Osteoblast (primary cell): Measurements from ENCODE around the gene NAPG. TPM values are rescaled to one million over a fixed set of nuclear protein-coding genes. Genes with fewer than 3 reads are reported as not detected.
"Not testable (repeated sequence)": the region's sequence is repeated elsewhere in the genome, so short reads cannot be mapped to it uniquely, and the experiment has no call there.

ENCODE experiments used
- DNase-seq: peaks from one replicate; pipeline ENCODE4 v3.0.0; 2011; ENCODE audit warnings: low spot score, mixed read lengths; ENCODE audit not compliant: insufficient read length; ENCODE audit errors: missing footprints
- H2AFZ ChIP-seq: 2 replicates; pipeline ENCODE4 v1.6.0; 2011; ENCODE audit warnings: mild to moderate bottlenecking, low read length
- H3K27ac ChIP-seq: 2 replicates; pipeline ENCODE4 v1.5.1; 2011; ENCODE audit warnings: mild to moderate bottlenecking, low read depth, low read length, moderate library complexity
- H3K27me3 ChIP-seq: 2 replicates; pipeline ENCODE4 v1.6.0; 2012; ENCODE audit warnings: mild to moderate bottlenecking, control low read depth, inconsistent platforms, low read length, moderate library complexity; ENCODE audit not compliant: insufficient read depth
- H3K36me3 ChIP-seq: 2 replicates; pipeline ENCODE4 v1.5.1; 2011; ENCODE audit warnings: mild to moderate bottlenecking, low read length, control low read depth, moderate library complexity; ENCODE audit not compliant: insufficient read depth
- H3K4me1 ChIP-seq: 2 replicates; pipeline ENCODE4 v1.5.1; 2011; ENCODE audit warnings: mild to moderate bottlenecking, low read length, control low read depth, moderate library complexity; ENCODE audit not compliant: insufficient read depth
- H3K4me2 ChIP-seq: 2 replicates; pipeline ENCODE4 v1.6.0; 2011; ENCODE audit warnings: mild to moderate bottlenecking, low read length; ENCODE audit not compliant: insufficient read depth
- H3K4me3 ChIP-seq: fragments of 200-600 bp; sonication (generic); 3 replicates; pipeline ENCODE4 v1.5.1; 2012; ENCODE audit warnings: mild to moderate bottlenecking, low read length, inconsistent platforms; ENCODE audit not compliant: insufficient read depth
- H3K79me2 ChIP-seq: 2 replicates; pipeline ENCODE4 v1.6.0; 2012; ENCODE audit warnings: mild to moderate bottlenecking, low read length, control low read depth, inconsistent platforms; ENCODE audit not compliant: insufficient read depth
- H3K9me3 ChIP-seq: 2 replicates; pipeline ENCODE4 v1.5.1; 2011; ENCODE audit warnings: low read depth, low read length, control low read depth
- H4K20me1 ChIP-seq: 2 replicates; pipeline ENCODE4 v1.6.0; 2012; ENCODE audit warnings: mild to moderate bottlenecking, low read length, control low read depth; ENCODE audit not compliant: insufficient read depth
- CTCF ChIP-seq: IDR thresholded peaks from 2 replicates; pipeline ENCODE4 v1.5.1; 2011; ENCODE audit warnings: mild to moderate bottlenecking, low read depth, low read length, moderate library complexity; ENCODE audit errors: extremely low read depth
- total RNA-seq: library from RNA; depleted of rRNA; stranded (reverse); fragments of >200 nt; gene quantifications from 2 replicates; pipeline ENCODE4 v1.2.3, GENCODE V29; 2012

The NAPG gene
- total RNA-seq, 1 donor, result 47.4 TPM

GRCh38 chr18:10571537-10571936, 45.7 kb downstream of the NAPG start:
- Histone ChIP-seq H2AFZ (no peak overlapping the region), H3K36me3 (no peaks in the 10 kb centered on the region), H3K27ac (no peak overlapping the region), H4K20me1 (no peaks in the 10 kb centered on the region), H3K9me3 (no peaks in the 10 kb centered on the region), H3K4me2 (no peak overlapping the region), H3K4me1 (no peaks in the 10 kb centered on the region), H3K27me3 (no peaks in the 10 kb centered on the region), H3K4me3 (no peak overlapping the region), H3K79me2 (no peaks in the 10 kb centered on the region)
- no peak for DNase-seq
- no peak for TF ChIP-seq CTCF

DNA sequence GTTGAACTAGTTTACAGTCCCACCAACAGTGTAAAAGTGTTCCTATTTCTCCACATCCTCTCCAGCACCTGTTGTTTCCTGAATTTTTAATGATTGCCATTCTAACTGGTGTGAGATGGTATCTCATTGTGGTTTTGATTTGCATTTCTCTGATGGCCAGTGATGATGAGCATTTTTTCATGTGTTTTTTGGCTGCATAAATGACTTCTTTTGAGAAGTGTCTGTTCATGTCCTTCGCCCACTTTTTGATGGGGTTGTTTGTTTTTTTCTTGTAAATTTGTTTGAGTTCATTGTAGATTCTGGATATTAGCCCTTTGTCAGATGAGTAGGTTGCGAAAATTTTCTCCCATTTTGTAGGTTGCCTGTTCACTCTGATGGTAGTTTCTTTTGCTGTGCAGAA, 47.4 kb downstream of the NAPG start:
- not testable (repeated sequence) for H3K79me2 ChIP-seq, H3K4me2 ChIP-seq, H2AFZ ChIP-seq

DNA sequence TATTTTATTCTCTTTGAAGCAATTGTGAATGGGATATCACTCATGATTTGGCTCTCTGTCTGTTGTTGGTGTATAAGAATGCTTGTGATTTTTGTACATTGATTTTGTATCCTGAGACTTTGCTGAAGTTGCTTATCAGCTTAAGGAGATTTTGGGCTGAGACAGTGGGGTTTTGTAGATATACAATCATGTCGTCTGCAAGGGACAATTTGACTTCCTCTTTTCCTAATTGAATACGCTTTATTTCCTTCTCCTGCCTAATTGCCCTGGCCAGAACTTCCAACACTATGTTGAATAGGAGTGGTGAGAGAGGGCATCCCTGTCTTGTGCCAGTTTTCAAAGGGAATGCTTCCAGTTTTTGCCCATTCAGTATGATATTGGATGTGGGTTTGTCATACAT, 48.6 kb downstream of the NAPG start:
- not testable (repeated sequence) for H3K4me1 ChIP-seq, DNase-seq, H3K27me3 ChIP-seq, H2AFZ ChIP-seq, H3K79me2 ChIP-seq, H3K36me3 ChIP-seq, H3K4me3 ChIP-seq, H4K20me1 ChIP-seq, H3K4me2 ChIP-seq, H3K9me3 ChIP-seq, H3K27ac ChIP-seq

More for the DNA sequence above, 47.4 kb downstream of the NAPG start:
- not testable (repeated sequence) for H3K27ac ChIP-seq, H3K36me3 ChIP-seq, H3K27me3 ChIP-seq, H3K4me3 ChIP-seq, H3K9me3 ChIP-seq, DNase-seq, H4K20me1 ChIP-seq, H3K4me1 ChIP-seq

DNA sequence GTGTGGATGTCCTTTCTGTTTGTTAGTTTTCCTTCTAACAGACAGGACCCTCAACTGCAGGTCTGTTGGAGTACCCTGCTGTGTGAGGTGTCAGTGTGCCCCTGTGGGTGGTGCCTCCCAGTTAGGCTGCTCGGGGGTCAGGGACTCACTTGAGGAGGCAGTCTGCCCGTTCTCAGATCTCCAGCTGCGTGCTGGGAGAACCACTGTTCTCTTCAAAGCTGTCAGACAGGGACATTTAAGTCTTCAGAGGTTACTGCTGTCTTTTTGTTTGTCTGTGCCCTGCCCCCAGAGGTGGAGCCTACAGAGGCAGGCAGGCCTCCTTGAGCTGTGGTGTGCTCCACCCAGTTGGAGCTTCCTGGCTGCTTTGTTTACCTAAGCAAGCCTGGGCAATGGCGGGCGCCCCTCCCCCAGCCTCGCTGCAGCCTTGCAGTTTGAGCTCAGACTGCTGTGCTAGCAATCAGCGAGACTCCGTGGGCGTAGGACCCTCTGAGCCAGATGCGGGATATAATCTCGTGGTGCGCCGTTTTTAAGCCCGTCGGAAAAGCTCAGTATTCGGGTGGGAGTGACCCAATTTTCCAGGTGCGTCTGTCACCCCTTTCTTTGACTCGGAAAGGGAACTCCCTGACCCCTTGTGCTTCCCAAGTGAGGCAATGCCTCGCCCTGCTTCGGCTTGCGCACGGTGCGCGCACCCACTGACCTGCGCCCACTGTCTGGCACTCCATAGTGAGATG, 52.2 kb downstream of the NAPG start:
- not testable (repeated sequence) for H3K4me1 ChIP-seq, H3K4me3 ChIP-seq, H3K27me3 ChIP-seq, H3K4me2 ChIP-seq, H4K20me1 ChIP-seq, H3K79me2 ChIP-seq, H3K27ac ChIP-seq, DNase-seq, H3K9me3 ChIP-seq, H2AFZ ChIP-seq, H3K36me3 ChIP-seq

- H4K20me1 ChIP-seq, H3K4me2 ChIP-seq, H2AFZ ChIP-seq, H3K36me3 ChIP-seq, H3K4me1 ChIP-seq, H3K79me2 ChIP-seq, H3K4me3 ChIP-seq, DNase-seq, H3K9me3 ChIP-seq, H3K27ac ChIP-seq, H3K27me3 ChIP-seq: not testable (repeated sequence)
These were observed 52.7 kb downstream of the NAPG start for GRCh38 chr18:10578573-10578899.
